Endothelial cell of hepatic sinusoid (primary cell): ENCODE measurements around the gene ZNF837.
"Not testable (repeated sequence)": the region's sequence is repeated elsewhere in the genome, so short reads cannot be mapped to it uniquely, and the experiment has no call there.

Experiments
- in situ Hi-C: cut with HindIII; loops from 2 replicates; pipeline ENCODE4 v1.10.0; 2017; ENCODE audit warnings: low sequenced_read_pairs

The ZNF837 gene

DNA sequence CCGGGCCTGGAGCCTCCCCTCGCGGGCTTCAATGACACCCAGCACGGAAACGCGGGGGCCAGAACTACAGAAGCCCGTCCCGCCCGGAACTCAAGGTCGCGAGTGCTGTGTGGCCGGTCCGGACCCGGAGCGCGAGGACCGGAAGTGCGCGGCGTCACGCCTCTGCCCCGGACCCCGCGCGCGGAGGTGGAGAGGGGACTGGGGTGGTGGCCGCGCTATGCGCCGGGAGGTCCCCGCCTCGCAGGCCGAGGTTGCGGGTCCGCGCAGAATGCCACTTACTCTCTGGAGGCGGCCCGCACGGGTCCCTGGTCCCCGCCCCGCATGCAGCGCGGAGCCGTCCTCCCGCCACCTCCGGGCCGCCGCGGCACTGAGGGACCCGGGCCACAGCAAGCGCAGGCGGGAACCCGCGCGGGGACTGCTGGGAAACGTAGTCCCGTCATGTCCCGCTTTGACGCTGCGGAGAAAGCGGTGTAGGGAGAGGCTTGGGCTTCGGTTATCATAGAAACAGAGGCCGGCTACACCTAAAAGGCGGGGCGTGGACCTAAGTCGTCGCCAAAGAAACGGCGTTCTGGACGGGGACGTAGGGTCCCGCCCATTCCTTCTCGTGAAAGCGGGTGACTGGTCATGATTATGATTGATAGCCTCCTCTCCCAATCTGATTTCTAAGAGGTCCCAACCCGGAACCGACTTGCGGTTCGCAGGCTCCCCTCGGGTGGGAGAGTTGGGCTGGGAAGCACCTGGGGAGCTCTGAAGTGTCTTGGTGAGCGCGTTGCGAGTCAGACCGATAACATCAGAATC is at the start of gene ZNF837:
TSS of gene ZNF837 (minus strand) at position 369 of the 798 bp plus-strand sequence. CDS start 11,698 bp downstream, outside the sequence.
- in situ Hi-C loops: loop anchor here (5.0 kb wide), 1 partner anchor 76 kb away; no protein-coding TSS in a partner anchor

DNA sequence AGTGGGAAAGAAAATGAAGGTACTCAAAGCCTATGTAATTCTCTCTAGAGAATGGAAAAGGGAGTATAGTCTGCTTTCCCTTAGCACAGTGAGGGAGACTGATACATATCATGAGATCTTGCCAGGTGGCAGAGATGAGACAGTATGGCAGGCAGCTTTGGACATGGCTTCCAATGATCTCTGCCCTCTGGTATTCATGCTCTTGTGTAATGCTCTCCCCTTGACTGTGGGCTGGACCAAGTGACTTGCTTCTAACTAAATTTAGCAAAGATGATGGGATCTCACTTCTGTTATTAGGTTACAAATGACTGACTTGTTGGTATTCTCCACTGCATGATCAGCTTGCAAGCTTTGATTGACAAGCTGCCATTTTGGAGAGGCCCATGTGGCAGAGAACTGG is 48.9 kb upstream of the ZNF837 start:
- in situ Hi-C loops: no loop called here

DNA sequence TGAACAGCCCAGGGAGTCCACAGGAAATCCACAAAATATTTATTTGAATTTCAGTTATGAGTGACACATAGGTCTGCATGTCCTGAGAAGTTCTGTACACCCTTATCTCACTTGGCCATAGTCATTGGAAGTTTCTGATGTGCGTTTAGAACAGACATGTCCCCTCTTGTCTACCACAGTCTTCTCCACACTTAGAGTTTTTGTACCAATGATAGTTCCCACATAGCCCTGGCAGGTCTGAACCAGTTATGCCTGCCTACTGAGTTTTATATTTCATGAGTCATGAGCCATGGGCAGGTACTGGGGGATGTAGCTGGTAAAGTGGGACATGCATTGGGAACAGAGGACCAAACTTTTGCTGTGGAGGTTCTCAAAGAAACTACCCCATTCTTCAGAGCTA is 47.8 kb upstream of the ZNF837 start:
- in situ Hi-C loops: no loop called here

DNA sequence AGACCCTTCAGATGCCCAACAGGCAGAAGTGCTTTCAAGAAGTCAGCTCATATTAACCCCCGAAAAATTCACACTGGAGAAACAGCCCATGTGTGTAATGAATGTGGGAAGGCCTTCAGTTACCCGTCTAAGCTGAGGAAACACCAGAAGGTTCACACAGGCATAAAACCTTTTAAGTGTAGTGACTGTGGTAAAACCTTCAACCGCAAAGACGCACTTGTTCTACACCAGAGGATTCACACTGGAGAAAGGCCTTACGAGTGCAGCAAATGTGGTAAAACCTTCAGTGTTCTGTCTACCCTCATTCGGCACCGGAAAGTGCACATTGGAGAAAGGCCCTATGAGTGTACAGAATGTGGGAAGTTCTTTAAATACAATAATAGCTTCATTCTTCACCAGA is 36.2 kb upstream of the ZNF837 start:
- in situ Hi-C loops: no loop called here

DNA sequence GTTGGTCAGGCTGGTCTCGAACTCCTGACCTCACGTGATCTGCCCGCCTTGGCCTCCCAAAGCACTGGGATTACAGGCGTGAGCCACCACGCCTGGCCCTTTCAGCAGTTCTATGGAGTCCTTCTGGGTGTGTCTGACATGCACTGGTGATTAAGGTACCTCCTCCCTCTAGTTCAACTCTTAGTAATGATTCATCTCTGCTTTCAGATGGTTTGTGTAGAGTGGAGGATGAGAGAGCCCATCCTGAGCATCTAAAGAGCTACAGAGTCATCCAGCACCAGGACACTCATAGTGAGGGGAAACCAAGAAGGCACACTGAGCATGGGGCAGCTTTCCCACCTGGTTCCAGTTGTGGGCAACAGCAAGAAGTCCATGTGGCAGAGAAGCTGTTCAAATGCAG is 35.8 kb upstream of the ZNF837 start:
- in situ Hi-C loops: no loop called here

DNA sequence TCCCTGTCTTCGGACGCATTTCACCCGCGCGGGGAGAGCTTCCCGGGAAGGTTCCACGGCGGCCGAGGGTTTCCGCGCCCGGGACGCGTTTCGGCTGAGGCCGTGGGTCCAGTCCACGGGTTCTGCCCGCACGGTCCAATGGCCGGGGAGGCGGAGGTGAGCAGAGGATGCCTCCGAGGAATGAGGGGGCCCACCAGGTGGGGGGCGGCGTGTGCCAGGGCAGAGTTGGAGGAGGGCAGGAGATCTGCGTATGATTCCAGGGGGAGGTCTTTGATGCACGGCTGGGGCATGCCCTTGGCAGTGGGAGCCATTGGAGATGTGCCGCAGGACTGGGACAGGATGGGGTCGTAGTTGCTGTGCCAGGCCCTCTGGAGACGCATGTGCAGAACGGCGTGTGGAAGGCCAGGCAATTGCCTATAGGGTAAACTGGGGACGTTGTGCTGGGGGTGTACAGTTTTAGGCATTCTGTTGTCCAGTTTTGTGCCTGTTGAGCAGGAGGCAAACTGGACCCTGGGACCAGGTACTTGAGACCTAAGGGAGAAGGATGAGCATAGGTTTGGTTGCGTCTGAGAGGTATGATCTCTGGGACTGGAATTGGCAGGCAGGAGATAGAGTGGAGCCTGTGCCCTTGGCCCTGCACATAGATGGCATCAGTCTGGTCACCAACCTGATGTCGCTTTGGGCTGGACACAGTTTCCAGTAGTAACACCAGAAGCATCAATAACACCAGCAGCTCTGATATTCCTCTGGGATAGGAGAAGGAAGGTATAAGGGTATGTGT is 28.4 kb upstream of the ZNF837 start:
- in situ Hi-C loops: no loop called here

DNA sequence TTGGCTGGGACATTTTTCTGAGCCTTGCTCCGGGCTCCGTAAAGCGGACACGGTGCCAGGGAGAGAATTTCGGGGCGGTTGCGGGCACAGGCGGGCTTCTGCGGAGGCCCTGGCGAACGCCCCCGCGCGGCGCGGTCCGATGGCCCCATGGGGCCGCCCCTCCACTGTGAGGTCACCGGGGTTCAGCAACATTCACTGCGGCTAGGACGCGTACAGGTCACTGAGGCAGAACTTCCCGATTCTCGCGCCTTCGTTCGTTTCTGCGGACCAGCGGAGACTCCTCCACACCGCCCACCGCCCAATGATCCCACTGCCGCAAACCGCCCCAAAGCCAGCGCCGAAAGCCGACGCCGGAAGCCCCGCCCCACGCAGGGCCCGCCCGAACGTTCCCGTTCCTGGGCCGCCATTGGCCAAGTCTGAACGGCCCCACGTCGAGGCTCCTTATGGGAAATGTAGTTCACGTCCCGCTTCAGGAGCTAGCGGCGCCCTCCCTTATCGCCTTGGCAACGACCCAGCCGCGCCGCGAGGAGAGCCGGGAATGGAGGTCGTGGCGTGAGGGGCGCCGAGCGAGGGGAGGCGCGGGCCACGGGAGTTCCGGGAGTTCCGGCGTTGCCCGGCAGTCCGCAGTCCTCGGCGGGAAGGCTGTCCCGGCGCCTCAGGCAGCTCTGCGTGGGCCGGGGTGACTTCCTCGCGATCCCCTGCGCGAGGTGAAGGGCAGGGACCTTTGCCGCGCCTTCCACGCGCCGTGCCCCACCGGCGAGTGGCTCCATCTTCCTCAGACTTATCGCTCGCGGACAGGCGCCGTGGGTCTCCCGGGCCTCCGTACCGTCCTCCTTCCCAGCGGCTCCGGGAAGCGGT is 27.6 kb upstream of the ZNF837 start, which contains the start of gene ZNF584:
TSS of gene ZNF584 (plus strand) at position 498 of the 858 bp plus-strand sequence. CDS start 499 bp downstream, outside the sequence.
- in situ Hi-C loops: no loop called here

DNA sequence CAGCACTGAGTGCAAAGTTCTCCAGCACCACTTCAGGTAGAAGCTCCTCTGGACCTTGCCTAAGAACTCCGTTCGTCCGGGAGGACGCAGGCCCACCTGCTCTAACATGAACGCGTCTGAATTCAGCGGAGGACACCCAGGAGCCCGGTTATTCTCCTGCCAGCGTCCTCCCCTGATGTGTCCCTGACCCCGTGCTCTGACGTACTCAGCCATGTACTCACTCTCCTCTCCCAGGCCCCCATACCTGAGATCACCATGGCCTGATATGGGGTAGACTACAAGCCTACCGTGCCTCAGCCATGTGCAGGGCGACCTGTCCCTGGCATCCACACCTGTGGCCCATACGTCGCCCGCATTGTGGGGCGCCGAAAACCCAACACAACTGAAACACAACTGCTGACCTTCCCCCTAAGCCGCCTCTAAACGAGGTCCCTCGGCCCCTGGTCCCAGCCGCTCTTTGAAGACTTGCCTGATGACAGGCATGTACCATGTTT is 26.9 kb upstream of the ZNF837 start:
- in situ Hi-C loops: no loop called here

DNA sequence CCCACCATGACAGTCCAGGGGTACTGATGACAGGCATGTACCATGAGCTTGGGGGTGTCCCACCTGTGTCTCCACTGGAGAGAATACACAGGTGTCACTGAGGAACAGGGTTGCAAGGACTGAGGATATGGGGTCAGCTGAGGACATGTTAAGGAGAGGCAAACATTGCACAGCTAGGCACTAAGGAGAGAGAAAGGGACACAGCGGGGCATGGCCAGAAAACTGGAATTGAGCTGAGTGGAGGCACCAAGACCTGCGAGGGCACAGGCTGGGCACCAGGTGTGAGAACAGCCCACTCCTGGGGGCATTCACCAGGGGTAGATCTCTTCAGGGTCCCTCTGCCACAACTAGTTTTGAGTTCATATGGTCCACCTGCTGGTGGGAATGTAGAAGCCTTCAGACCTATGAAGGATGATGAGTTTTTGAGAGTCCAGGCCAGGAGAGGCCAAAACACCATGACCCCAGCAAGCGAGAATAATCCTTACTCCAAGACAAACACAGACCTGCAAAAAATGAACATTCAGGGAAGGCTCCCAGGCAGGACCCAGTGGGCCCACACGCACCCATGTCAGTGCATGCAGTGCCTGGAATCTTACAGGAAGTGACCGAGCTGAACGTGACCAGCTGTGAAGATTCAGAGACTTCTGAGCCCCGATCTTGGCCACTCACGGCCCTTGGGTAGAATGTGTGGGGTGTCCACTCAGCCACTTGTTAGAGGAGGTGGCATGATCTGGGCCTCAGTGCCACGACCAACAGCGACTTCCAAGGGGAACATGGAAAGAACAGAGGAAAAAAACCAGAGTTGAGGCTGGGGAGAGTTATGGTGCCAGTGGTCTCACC is 26.2 kb upstream of the ZNF837 start:
- in situ Hi-C loops: no loop called here

DNA sequence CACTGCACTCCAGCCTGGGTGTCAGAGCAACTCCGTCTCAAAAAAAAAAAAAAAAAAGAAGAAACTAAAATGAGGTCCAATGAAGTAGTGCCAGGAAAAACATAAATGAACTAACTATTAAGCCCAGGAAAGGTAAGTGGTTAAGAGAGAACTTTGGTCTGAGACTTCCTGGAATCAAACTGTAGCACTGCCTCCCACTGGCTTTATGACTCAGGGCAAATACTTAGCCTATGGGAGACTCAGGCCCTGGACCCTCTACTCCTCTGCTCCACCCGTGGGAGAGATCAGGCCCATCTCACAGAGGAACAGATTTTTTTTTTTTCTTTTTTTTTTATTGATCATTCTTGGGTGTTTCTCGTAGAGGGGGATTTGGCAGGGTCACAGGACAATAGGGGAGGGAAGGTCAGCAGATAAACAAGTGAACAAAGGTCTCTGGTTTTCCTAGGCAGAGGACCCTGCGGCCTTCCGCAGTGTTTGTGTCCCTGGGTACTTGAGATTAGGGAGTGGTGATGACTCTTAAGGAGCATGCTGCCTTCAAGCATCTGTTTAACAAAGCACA is 23.2 kb upstream of the ZNF837 start:
- in situ Hi-C loops: not testable (repeated sequence)

DNA sequence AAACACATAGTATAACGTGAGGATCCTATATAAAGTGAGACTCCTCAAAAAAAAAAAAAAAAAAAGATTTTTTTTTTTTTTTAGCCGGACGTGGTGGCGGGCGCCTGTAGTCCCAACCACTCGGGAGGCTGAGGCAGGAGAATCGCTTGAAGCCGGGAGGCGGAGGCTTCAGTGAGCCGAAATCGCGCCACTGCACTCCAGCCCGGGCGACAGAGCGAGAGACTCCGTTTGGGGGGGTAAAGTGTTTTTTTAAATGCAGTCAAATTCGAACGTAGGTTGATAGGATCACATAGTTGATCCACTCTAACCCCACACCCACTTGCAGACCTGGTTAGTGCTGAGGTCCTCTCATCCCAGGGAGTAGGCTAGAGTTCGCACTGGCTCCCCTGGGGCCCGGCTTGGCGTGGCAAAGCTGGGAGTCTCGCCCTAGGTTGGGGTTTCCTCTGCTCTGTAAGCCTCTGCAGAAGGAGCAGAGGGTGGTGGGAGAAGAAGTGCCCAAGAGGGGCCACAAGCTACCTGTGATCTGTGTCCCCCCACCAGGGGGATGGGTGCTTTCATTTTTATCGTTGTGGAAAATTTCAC is 21.1 kb upstream of the ZNF837 start:
- in situ Hi-C loops: no loop called here

DNA sequence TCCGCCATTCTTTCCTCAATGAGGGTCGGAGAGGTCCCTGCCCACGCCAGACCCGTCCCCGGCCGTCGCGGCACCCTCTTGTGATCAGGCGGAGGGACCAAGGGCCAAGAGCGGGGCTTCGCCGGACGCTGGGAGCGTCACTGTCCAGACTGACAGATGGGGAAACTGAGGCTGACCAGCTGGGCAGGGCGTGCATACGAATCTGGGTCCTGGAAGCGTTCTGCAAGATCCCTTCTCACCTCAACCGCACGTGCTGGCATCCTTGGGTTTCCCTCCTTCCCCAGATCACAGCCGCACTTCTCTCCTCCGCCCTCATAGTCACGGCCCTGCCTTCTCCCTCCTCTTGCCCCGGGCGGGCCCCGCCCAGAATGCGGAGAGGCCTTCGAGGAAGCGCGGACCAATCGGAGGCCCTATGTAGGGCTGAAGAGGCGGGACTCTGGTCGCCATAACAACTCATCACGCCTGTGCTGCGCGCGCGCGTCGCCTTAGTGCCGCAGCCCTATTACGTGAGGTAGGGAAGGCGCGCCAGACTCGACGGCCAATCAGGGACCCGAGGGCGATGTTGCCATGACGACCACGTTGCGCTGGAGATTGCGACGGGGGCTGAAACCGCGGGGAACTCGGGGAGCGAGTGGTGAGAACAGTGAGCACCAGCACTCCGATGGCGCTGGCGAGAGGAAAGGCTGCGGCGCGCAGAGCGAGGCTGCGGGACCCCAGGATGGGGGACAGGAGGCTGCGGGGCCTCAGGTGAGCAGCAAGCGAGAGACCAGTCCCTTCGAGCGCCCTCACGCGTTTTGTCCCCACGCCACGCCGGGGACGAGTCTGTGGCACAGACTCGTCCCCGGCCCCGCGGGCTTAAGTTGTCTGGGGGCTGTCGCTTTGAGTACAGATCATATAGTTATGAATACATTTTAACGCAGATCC is 20.3 kb upstream of the ZNF837 start:
- in situ Hi-C loops: no loop called here

DNA sequence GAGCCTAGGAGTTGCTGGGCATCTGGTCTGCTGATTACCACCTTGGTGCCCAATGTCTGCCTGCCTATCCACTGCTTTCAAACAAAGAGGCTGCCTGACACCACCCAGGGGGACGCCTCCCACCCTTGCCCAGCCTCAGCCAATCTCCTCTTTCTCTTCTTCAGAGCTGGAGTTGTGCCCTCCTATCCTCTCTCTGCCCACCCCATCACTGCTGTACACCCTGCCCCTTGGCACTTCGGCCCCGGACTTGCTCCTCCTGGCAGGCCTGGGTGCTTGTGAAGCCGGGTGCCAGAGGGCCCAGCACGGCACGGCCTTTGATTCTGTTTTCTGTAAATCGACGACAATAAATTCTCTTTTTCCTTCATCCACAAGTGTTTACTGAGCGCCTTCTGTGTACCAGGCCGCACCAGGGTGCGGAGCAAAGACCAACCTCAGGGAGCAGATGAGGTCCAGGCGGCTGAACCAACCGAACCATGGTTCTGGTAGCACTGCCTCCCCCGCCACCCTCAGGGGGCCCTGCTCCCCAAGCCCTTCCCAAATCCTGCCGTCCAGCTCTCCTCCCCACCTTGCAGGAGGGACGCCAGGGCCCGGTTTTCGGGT is 19.6 kb upstream of the ZNF837 start:
- in situ Hi-C loops: no loop called here

DNA sequence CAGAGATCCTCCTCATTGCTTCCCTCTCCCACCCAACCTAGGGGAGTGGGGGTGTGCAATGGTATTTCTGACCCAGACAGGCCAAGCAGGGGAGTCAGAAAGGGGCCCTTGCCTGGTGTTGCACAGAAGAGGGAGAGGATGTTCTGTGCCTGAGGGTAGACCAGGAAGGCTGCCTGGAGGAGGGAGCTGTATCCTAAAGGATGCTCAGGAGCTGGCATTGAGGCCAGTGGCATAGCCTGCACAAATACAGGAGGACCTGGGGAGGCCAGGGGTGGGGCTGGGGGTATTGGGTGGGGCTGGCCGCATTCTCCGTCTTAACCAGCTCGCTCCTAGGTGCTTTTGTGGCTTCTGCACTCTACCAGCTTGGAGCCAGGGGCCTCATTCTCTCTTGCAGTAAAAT is 19.1 kb upstream of the ZNF837 start:
- in situ Hi-C loops: no loop called here

DNA sequence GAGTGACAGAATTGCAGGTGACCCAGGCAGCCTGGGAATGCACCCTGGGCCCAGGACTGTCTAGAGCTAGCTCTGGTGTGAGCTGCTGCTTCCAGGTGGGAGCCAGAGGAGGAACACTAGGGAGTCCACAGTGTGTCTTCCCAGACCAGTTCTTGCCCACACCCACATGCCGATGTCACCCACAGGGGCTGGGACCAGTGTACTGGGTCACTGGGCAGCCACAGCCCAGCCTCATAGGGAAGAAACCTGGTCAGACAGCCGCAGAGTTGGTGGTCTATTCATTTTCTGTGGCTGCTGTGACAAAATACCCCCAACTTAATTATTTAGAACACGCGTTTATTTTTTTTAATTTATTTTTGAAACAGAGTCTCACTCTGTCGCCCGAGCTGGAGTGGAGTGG is 17.7 kb upstream of the ZNF837 start:
- in situ Hi-C loops: no loop called here

DNA sequence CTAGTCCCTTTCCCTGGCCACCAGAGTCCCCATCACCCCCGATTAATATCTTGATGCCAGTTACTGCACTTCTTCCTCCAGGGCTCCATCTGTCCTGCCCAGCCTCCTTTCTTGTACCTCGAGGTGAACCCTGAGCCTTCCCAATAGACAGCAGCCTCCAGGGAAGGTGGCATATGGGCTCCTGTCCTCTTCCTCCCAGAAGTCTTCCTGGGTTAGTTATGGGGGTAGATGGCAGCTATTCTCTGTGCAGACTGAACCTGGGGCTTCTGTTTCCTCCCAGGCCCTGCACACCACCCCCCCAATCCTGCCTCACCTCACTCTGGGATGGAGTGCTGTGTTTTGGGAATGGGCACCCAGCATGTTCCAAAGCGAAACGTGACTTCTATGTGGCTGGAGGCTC is 17.3 kb upstream of the ZNF837 start:
- in situ Hi-C loops: no loop called here

DNA sequence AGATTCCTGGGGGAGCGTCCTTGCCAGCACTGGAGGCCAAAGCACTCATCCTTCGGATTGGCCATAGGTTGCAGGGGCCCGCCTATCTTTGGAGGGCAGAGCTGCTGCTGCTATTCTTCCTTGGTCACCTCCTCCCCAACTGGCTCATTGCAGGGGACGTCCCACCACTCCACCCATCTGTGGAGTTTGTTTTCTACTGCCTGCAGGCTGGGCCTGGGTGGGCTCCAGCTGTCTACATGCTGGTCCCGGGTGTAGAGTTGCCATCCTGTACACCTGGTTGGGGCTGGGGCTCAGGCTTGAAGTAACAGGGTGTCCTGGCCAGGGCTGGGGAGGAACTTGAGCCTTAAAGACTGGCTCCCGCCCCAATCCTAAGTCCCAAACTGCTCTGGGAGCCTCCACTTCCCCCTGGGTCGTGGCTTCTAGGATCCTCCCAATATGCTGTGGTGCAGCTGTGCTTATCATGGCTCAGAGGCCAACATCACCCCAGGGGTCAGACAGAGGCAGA is 16.8 kb upstream of the ZNF837 start:
- in situ Hi-C loops: no loop called here
